HepG2 (cell line): ENCODE results near the gene E2F1. TPM values are rescaled to one million over a fixed set of nuclear protein-coding genes. Genes with fewer than 3 reads are reported as not detected.
A peak's percentile ranks its signal among the peaks of the same experiment; 100 is the strongest.

Source experiments
- ATRX ChIP-seq: sonication (generic); formaldehyde crosslinking; IDR thresholded peaks from 2 replicates; pipeline ENCODE4 v1.4.0; 2020; ENCODE audit warnings: missing genetic modification reagents, borderline replicate concordance
- CHD2 ChIP-seq: IDR thresholded peaks from 2 replicates; pipeline ENCODE4 v1.6.1; 2011; ENCODE audit warnings: low read depth, low read length, improper control_type of control experiment
- CSRNP2 ChIP-seq: sonication (generic); formaldehyde crosslinking; conservative IDR thresholded peaks from 2 replicates; pipeline ENCODE4 v1.8.0; 2022; ENCODE audit warnings: low read depth, missing genetic modification reagents
- DNMT1 ChIP-seq: sonication (generic); formaldehyde crosslinking; IDR thresholded peaks from 2 replicates; pipeline ENCODE4 v1.5.1; 2020; ENCODE audit warnings: mild to moderate bottlenecking, missing genetic modification reagents
- FOSL1 ChIP-seq: sonication (generic); formaldehyde crosslinking; IDR thresholded peaks from 2 replicates; pipeline ENCODE4 v1.9.0; 2021; ENCODE audit warnings: missing genetic modification reagents, borderline replicate concordance
- FOSL2 ChIP-seq: sonication (generic); formaldehyde crosslinking; IDR thresholded peaks from 2 replicates; pipeline ENCODE4 v1.4.0; 2020; ENCODE audit warnings: missing genetic modification reagents
- GTF3A ChIP-seq: sonication (generic); formaldehyde crosslinking; conservative IDR thresholded peaks from 2 replicates; pipeline ENCODE4 v1.4.0; 2020; ENCODE audit warnings: mild to moderate bottlenecking, missing genetic modification reagents
- HHEX ChIP-seq: IDR thresholded peaks from 2 replicates; pipeline ENCODE4 v1.6.1; 2016; ENCODE audit warnings: control low read depth
- HMG20A ChIP-seq: IDR thresholded peaks from 2 replicates; pipeline ENCODE4 v1.6.1; 2016; ENCODE audit warnings: borderline replicate concordance
- HMGXB4 ChIP-seq, 2 experiments: sonication (generic) in 1 of 2; formaldehyde crosslinking in 1 of 2; IDR thresholded peaks; 2 replicates each; pipeline versions ENCODE4 v1.4.0 to v1.6.1; 2018 to 2020; ENCODE audit warnings: missing genetic modification reagents in 2 of 2, borderline replicate concordance in 1 of 2, low read depth in 1 of 2, mild to moderate bottlenecking in 1 of 2, missing biosample characterization in 1 of 2
- HOXA5 ChIP-seq: sonication (generic); formaldehyde crosslinking; IDR thresholded peaks from 2 replicates; pipeline ENCODE4 v1.4.0; 2020; ENCODE audit warnings: missing genetic modification reagents
- KLF15 ChIP-seq: sonication (generic); formaldehyde crosslinking; IDR thresholded peaks from 2 replicates; pipeline ENCODE4 v1.8.1; 2023; ENCODE audit warnings: borderline replicate concordance, mild to moderate bottlenecking, inconsistent platforms, missing genetic modification reagents, mixed read lengths
- MLLT10 ChIP-seq: sonication (generic); formaldehyde crosslinking; IDR thresholded peaks from 2 replicates; pipeline ENCODE4 v1.4.0; 2020; ENCODE audit warnings: missing genetic modification reagents
- SSRP1 ChIP-seq: IDR thresholded peaks from 2 replicates; pipeline ENCODE4 v1.6.1; 2016; ENCODE audit warnings: control low read depth
- STAT6 ChIP-seq: sonication (generic); formaldehyde crosslinking; IDR thresholded peaks from 2 replicates; pipeline ENCODE4 v1.4.0; 2020; ENCODE audit warnings: missing genetic modification reagents, mild to moderate bottlenecking, borderline replicate concordance
- ZBTB20 ChIP-seq: sonication (generic); formaldehyde crosslinking; IDR thresholded peaks from 2 replicates; pipeline ENCODE4 v1.8.1; 2023; ENCODE audit warnings: missing genetic modification reagents, low read depth, mild to moderate bottlenecking, borderline replicate concordance
- ZBTB38 ChIP-seq: sonication (generic); formaldehyde crosslinking; IDR thresholded peaks from 2 replicates; pipeline ENCODE4 v1.5.1; 2020; ENCODE audit warnings: mild to moderate bottlenecking, missing genetic modification reagents
- ZBTB46 ChIP-seq: sonication (generic); formaldehyde crosslinking; IDR thresholded peaks from 2 replicates; pipeline ENCODE4 v1.4.0; 2020; ENCODE audit warnings: mild to moderate bottlenecking, missing genetic modification reagents, borderline replicate concordance
- ZMYM2 ChIP-seq: sonication (generic); formaldehyde crosslinking; IDR thresholded peaks from 2 replicates; pipeline ENCODE4 v1.8.0; 2022; ENCODE audit warnings: mild to moderate bottlenecking, missing genetic modification reagents
- ZNF205 ChIP-seq: IDR thresholded peaks from 2 replicates; pipeline ENCODE4 v1.6.1; 2018; ENCODE audit warnings: missing biosample characterization, missing genetic modification reagents
- ZNF343 ChIP-seq: sonication (generic); formaldehyde crosslinking; IDR thresholded peaks from 2 replicates; pipeline ENCODE4 v1.4.0; 2020; ENCODE audit warnings: mild to moderate bottlenecking, missing genetic modification reagents
- ZNF652 ChIP-seq: IDR thresholded peaks from 2 replicates; pipeline ENCODE4 v1.6.1; 2016; ENCODE audit warnings: low read depth, borderline replicate concordance
- ZNF792 ChIP-seq: IDR thresholded peaks from 2 replicates; pipeline ENCODE4 v1.6.1; 2016
- polyA plus RNA-seq, 8 experiments: library from polyadenylated mRNA; depleted of rRNA in 3 of 8; stranded (reverse) in 7 of 8; unstranded in 1 of 8; fragments of >200 nt; fragmentation: Illumina TruSeq in 4 of 8; extraction: Trizol in 4 of 8; gene quantifications; 2 replicates each; pipeline versions ENCODE4 v1.2.1 to v1.2.3, GENCODE V29; 2011 to 2016; ENCODE audit warnings: low read depth in 4 of 8, missing spikeins in 1 of 8, mixed read lengths in 1 of 8; ENCODE audit not compliant: insufficient read depth in 1 of 8
- total RNA-seq, 5 experiments: library from RNA; depleted of rRNA; stranded (reverse); fragments of >200 nt; fragmentation: Illumina TruSeq; extraction: Trizol; gene quantifications; 2 replicates each; pipeline ENCODE4 v1.2.3, GENCODE V29; 2016; ENCODE audit warnings: low read depth in 1 of 5

The E2F1 gene
- total and polyA plus RNA-seq, 2 of the 13 experiments (the other 11 are each of a cell fraction or from before 2014, with no cell fraction given): 25.5 to 39.4 TPM

- TF ChIP-seq HMGXB4 (CRISPR knock-in tag; IDR thresholded peaks at IDR 0.05; ENCODE audit: borderline replicate concordance in 1 of 2, low read depth in 1 of 2) (peak in 1 of 2 experiments; percentile 50; a peak in 2 of 4 replicates), KLF15 (CRISPR knock-in tag) (no peak), SSRP1 (CRISPR knock-in tag) (no peak), ZBTB38 (0 out of 2 replicates have a peak, but pooled peaks have one; percentile 59), ZBTB46 (CRISPR knock-in tag) (no peak), FOSL1 (CRISPR knock-in tag) (no peak), HMG20A (CRISPR knock-in tag) (peak; percentile 19; the same call in 1 of the 2 replicates), GTF3A (CRISPR knock-in tag) (no peak), HHEX (CRISPR knock-in tag) (0 out of 2 replicates have a peak, but pooled peaks have one; percentile 24), ZNF343 (CRISPR knock-in tag) (no peak), ZNF792 (CRISPR knock-in tag) (peak; percentile 20; the same call in 1 of the 2 replicates), ZNF652 (no peak), ZMYM2 (CRISPR knock-in tag) (no peak), STAT6 (CRISPR knock-in tag) (no peak; the same call in 1 of the 2 replicates), CSRNP2 (no peak), ZNF205 (CRISPR knock-in tag) (peak; percentile 66; the same call in 1 of the 2 replicates), DNMT1 (CRISPR knock-in tag) (no peak), HOXA5 (CRISPR knock-in tag) (peak; percentile 49; the same call in 1 of the 2 replicates), FOSL2 (peak; percentile 35), ATRX (CRISPR knock-in tag) (no peak), CHD2 (no peak), ZBTB20 (CRISPR knock-in tag) (no peak), MLLT10 (CRISPR knock-in tag) (no peak)
These were observed 38.4 kb upstream of the E2F1 start (continued) for GRCh38 chr20:33724439-33725094.
